IMR-90 (cell line): ENCODE measurements around the gene WFDC12. TPM values are rescaled to one million over a fixed set of nuclear protein-coding genes. Genes with fewer than 3 reads are reported as not detected.

ENCODE experiments used
- ATAC-seq: fragments of 200-7000 bp; cut with Tn5 transposase; 2 replicates; pipeline ENCODE4 v1.9.1; 2020; ENCODE audit warnings: low read depth, mild to moderate bottlenecking, moderate library complexity
- BruUV-seq: library from RNA; stranded (reverse); fragments of 400-500 nt; replicated peaks from 2 replicates; lab custom pipeline; 2021; lab: Mats Ljungman, UMichigan
- CTCF ChIA-PET: fragments of 300-600 bp; formaldehyde crosslinking; extraction: SDS; loops from one replicate; lab custom pipeline; 2021; ENCODE audit warnings: antibody characterized with exemption; lab: Yijun Ruan, JAX
- POLR2A ChIA-PET: fragments of 300-600 bp; sonication (Branson Sonifier 250); formaldehyde crosslinking; loops from one replicate; lab custom pipeline; 2022; ENCODE audit warnings: antibody characterized with exemption; ENCODE audit not compliant: unreplicated experiment; lab: Charles Lee
- DNase-seq: peaks from one replicate; pipeline ENCODE4 v3.0.0; 2013
- H2AFZ ChIP-seq: replicated peaks from 2 replicates; pipeline ENCODE3; 2013; ENCODE audit warnings: low read length, mild to moderate bottlenecking; ENCODE audit not compliant: poor library complexity
- H2AK5ac ChIP-seq: 2 replicates; pipeline ENCODE4 v1.6.1; 2013; ENCODE audit warnings: low read depth, low read length, inconsistent platforms
- H2AK9ac ChIP-seq: replicated peaks from 2 replicates; pipeline ENCODE3; 2013; ENCODE audit warnings: mild to moderate bottlenecking, low read depth, low read length, moderate library complexity; ENCODE audit not compliant: poor library complexity
- H2BK120ac ChIP-seq: 2 replicates; pipeline ENCODE4 v1.6.1; 2013; ENCODE audit warnings: low read depth, low read length, inconsistent platforms
- H2BK15ac ChIP-seq: 3 replicates; pipeline ENCODE4 v1.6.1; 2013; ENCODE audit warnings: low read depth, low read length, inconsistent platforms
- H2BK20ac ChIP-seq: 2 replicates; pipeline ENCODE4 v1.6.1; 2013; ENCODE audit warnings: low read depth, mild to moderate bottlenecking, inconsistent platforms, low read length, moderate library complexity
- H2BK5ac ChIP-seq: 2 replicates; pipeline ENCODE4 v1.6.1; 2013; ENCODE audit warnings: mild to moderate bottlenecking, low read depth, low read length, inconsistent platforms; ENCODE audit not compliant: poor library complexity, severe bottlenecking
- H3K14ac ChIP-seq: replicated peaks from 2 replicates; pipeline ENCODE4 v1.6.1; 2013; ENCODE audit warnings: low read depth, low read length, inconsistent platforms
- H3K18ac ChIP-seq: 2 replicates; pipeline ENCODE4 v1.6.1; 2013; ENCODE audit warnings: low read depth, low read length, control low read depth
- H3K23ac ChIP-seq: 2 replicates; pipeline ENCODE4 v1.6.1; 2013; ENCODE audit warnings: low read depth, low read length, inconsistent platforms
- H3K27ac ChIP-seq: 2 replicates; pipeline ENCODE4 v1.5.1; 2013; ENCODE audit warnings: mild to moderate bottlenecking, control low read depth, low read length; ENCODE audit not compliant: insufficient read depth
- H3K27me3 ChIP-seq: 2 replicates; pipeline ENCODE4 v1.6.1; 2013; ENCODE audit warnings: low read length; ENCODE audit not compliant: control insufficient read depth, insufficient read depth
- H3K36me3 ChIP-seq: 2 replicates; pipeline ENCODE4 v1.6.1; 2013; ENCODE audit warnings: low read length, mixed read lengths; ENCODE audit not compliant: control insufficient read depth, insufficient read depth
- H3K4ac ChIP-seq: 2 replicates; pipeline ENCODE4 v1.6.1; 2013; ENCODE audit warnings: low read depth, low read length, inconsistent platforms
- H3K4me1 ChIP-seq: 2 replicates; pipeline ENCODE4 v1.6.1; 2013; ENCODE audit warnings: low read length, mixed read lengths; ENCODE audit not compliant: control insufficient read depth, insufficient read depth
- H3K4me2 ChIP-seq: 2 replicates; pipeline ENCODE4 v1.6.1; 2013; ENCODE audit warnings: low read depth, mild to moderate bottlenecking, control low read depth, low read length, moderate library complexity
- H3K4me3 ChIP-seq: 2 replicates; pipeline ENCODE4 v1.5.1; 2013; ENCODE audit warnings: low read depth, mild to moderate bottlenecking, control low read depth, low read length, moderate library complexity; ENCODE audit not compliant: insufficient read depth
- H3K56ac ChIP-seq: 2 replicates; pipeline ENCODE4 v1.6.1; 2013; ENCODE audit warnings: low read length, inconsistent platforms; ENCODE audit not compliant: insufficient read depth; ENCODE audit errors: extremely low read depth
- H3K79me1 ChIP-seq, 2 experiments: 2 replicates each; pipeline ENCODE4 v1.6.1; 2013; ENCODE audit warnings: low read length in 2 of 2, inconsistent platforms in 1 of 2, low read depth in 1 of 2
- H3K9ac ChIP-seq: 2 replicates; pipeline ENCODE4 v1.6.1; 2013; ENCODE audit warnings: low read depth, low read length, control low read depth
- H3K9me1 ChIP-seq: 2 replicates; pipeline ENCODE4 v1.6.1; 2013; ENCODE audit warnings: low read length, inconsistent platforms; ENCODE audit not compliant: insufficient read depth
- H3K9me3 ChIP-seq: 2 replicates; pipeline ENCODE4 v1.6.1; 2013; ENCODE audit warnings: low read length; ENCODE audit not compliant: control insufficient read depth, insufficient read depth
- H4K20me1 ChIP-seq: 2 replicates; pipeline ENCODE4 v1.6.1; 2013; ENCODE audit warnings: low read length, inconsistent platforms; ENCODE audit not compliant: insufficient read depth
- H4K5ac ChIP-seq: 2 replicates; pipeline ENCODE4 v1.6.1; 2013; ENCODE audit warnings: mild to moderate bottlenecking, low read depth, low read length, control low read depth
- H4K8ac ChIP-seq, 2 experiments: 2 replicates each; pipeline ENCODE4 v1.6.1; 2013; ENCODE audit warnings: low read depth in 2 of 2, low read length in 2 of 2, control low read depth in 1 of 2, inconsistent platforms in 1 of 2
- H4K91ac ChIP-seq: 2 replicates; pipeline ENCODE4 v1.6.1; 2013; ENCODE audit warnings: low read depth, low read length, inconsistent platforms; ENCODE audit not compliant: insufficient read depth
- CEBPB ChIP-seq: IDR thresholded peaks from 2 replicates; pipeline ENCODE4 v1.6.1; 2012; ENCODE audit warnings: low read depth, low read length, improper control_type of control experiment
- ELK1 ChIP-seq: fragments of 150-350 bp; IDR thresholded peaks from 2 replicates; pipeline ENCODE4 v1.6.1; 2016; ENCODE audit warnings: low read depth, mild to moderate bottlenecking, low read length, moderate library complexity, borderline replicate concordance
- FOS ChIP-seq: fragments of 150-350 bp; IDR thresholded peaks from 2 replicates; pipeline ENCODE4 v1.6.1; 2016; ENCODE audit warnings: low read depth, low read length
- MAFK ChIP-seq: IDR thresholded peaks from 2 replicates; pipeline ENCODE4 v1.6.1; 2012; ENCODE audit warnings: low read depth, low read length, improper control_type of control experiment
- MAZ ChIP-seq: IDR thresholded peaks from 2 replicates; pipeline ENCODE4 v1.6.1; 2012; ENCODE audit warnings: low read depth, mild to moderate bottlenecking, low read length, improper control_type of control experiment, moderate library complexity, borderline replicate concordance
- POLR2A ChIP-seq: IDR thresholded peaks from 2 replicates; pipeline ENCODE4 v1.6.1; 2012; ENCODE audit warnings: mild to moderate bottlenecking, low read depth, low read length
- USF2 ChIP-seq: fragments of 150-350 bp; IDR thresholded peaks from 2 replicates; pipeline ENCODE4 v1.6.1; 2017; ENCODE audit warnings: mild to moderate bottlenecking, antibody characterized with exemption, low read length, low read depth
- WGBS, 2 experiments: methylation state at CpG; one replicate each; pipeline versions ENCODE4 v1.1.5 to v1.1.7; 2013; ENCODE audit warnings: missing lambda C conversion rate in 2 of 2; ENCODE audit not compliant: insufficient read length in 1 of 2; ENCODE audit errors: extremely low coverage in 2 of 2; 5-methylcytosine and 5-hydroxymethylcytosine counted together
- dilution Hi-C: fragments of 300-500 bp; cut with HindIII; formaldehyde crosslinking; loops from one replicate; pipeline ENCODE4 v1.14.3; 2018; ENCODE audit warnings: low sequenced_read_pairs; ENCODE audit not compliant: unreplicated experiment
- in situ Hi-C: fragments of 300-500 bp; cut with MboI; formaldehyde crosslinking; loops from 3 replicates; pipeline ENCODE4 v1.14.3; 2019; ENCODE audit warnings: low sequenced_read_pairs, inconsistent platforms, mixed read lengths
- intact Hi-C: fragments of 100-400 bp; cut with micrococcal nuclease; formaldehyde crosslinking; loops from 2 replicates; pipeline ENCODE4 v1.10.0; 2022
- polyA plus RNA-seq, 3 experiments: library from polyadenylated mRNA; depleted of rRNA; stranded (reverse); fragments of >200 nt; gene quantifications; 2 replicates each; pipeline ENCODE4 v1.2.3, GENCODE V29; 2012; ENCODE audit warnings: low replicate concordance in 1 of 3
- total RNA-seq: library from RNA; depleted of rRNA; stranded (reverse); fragments of >200 nt; gene quantifications from 2 replicates; pipeline ENCODE4 v1.2.3, GENCODE V29; 2012

The WFDC12 gene
- total and polyA plus RNA-seq, 2 of the 4 experiments (the other 2 are of a cell fraction) = not detected

GRCh38 chr20:45119556-45120266 lies 4.6 kb downstream of the WFDC12 start:
- Histone ChIP-seq H3K27me3 (peaks cover 31% of the 10 kb centered on the region), H3K9me1 (no peaks in the 10 kb centered on the region), H4K8ac (no peak overlapping the region), H3K27ac (no peak overlapping the region), H2BK5ac (no peak overlapping the region), H3K4ac (no peak overlapping the region), H4K20me1 (no peaks in the 10 kb centered on the region), H2BK120ac (no peak overlapping the region), H3K9ac (no peak overlapping the region), H3K4me2 (no peak overlapping the region), H2AFZ (no peak overlapping the region), H3K36me3 (no peaks in the 10 kb centered on the region), H2AK5ac (no peak overlapping the region), H3K79me1 (no peaks in the 10 kb centered on the region), H2BK20ac (no peak overlapping the region), H3K4me3 (no peak overlapping the region), H3K23ac (no peak overlapping the region), H3K14ac (no peak overlapping the region), H4K5ac (no peak overlapping the region), H2AK9ac (no peak overlapping the region), H3K4me1 (no peaks in the 10 kb centered on the region), H3K9me3 (no peaks in the 10 kb centered on the region), H2BK15ac (no peak overlapping the region), H4K91ac (no peak overlapping the region), H3K18ac (no peak overlapping the region), H3K56ac (no peak overlapping the region)
- in situ Hi-C loops (loop anchor here (25.0 kb wide), 1 partner anchor 168 kb away; no protein-coding TSS in a partner anchor), dilution Hi-C loops (no loop called here), intact Hi-C loops (loop anchor here (10.0 kb wide), 1 partner anchor 155 kb away; no protein-coding TSS in a partner anchor)
- POLR2A ChIA-PET = no interaction called here
- no TSS peak for BruUV-seq
- DNase-seq (no peak), ATAC-seq (no peak)
- peak; percentile 60 for TF ChIP-seq CEBPB
- no peak for TF ChIP-seq ELK1
- TF ChIP-seq MAFK = no peak
- no peak for TF ChIP-seq MAZ
- TF ChIP-seq USF2 = no peak
- no peak for TF ChIP-seq POLR2A
- TF ChIP-seq FOS = no peak
- CTCF ChIA-PET = interaction anchor here (0.9 kb wide), 1 partner anchor 75 kb away, joined by 8 read pairs; no protein-coding TSS in a partner anchor
- WGBS, 2 experiments = no CpG with 5 or more reads among the region's 2 CpGs
